WTC11 (cell line): ENCODE data around the gene MAGI2. TPM values are rescaled to one million over a fixed set of nuclear protein-coding genes. Genes with fewer than 3 reads are reported as not detected.

Experiments
- ATAC-seq: fragments of 200-7000 bp; cut with Tn5 transposase; 2 replicates; pipeline ENCODE4 v1.10.0; 2021; ENCODE audit warnings: mild to moderate bottlenecking, moderate library complexity
- CTCF ChIA-PET: fragments of 300-600 bp; sonication (Branson Sonifier 250); formaldehyde crosslinking; loops from one replicate; lab custom pipeline; 2021; ENCODE audit warnings: antibody characterized with exemption; lab: Charles Lee
- POLR2A ChIA-PET: fragments of 350-600 bp; sonication (Branson Sonifier 250); formaldehyde crosslinking; loops from one replicate; lab custom pipeline; 2021; ENCODE audit warnings: antibody characterized with exemption; lab: Charles Lee
- DNase-seq: peaks from one replicate; pipeline ENCODE4 v3.0.0; 2021; ENCODE audit warnings: low spot score
- H3K27ac Mint-ChIP-seq: 2 replicates; pipeline ENCODE4 v1.8.0; 2021; ENCODE audit warnings: mixed read lengths
- H3K27me3 Mint-ChIP-seq: 2 replicates; pipeline ENCODE4 v1.8.0; 2021; ENCODE audit warnings: low read depth, mild to moderate bottlenecking, moderate library complexity, mixed read lengths
- H3K36me3 Mint-ChIP-seq: 2 replicates; pipeline ENCODE4 v1.8.0; 2021; ENCODE audit warnings: mixed read lengths
- H3K4me1 Mint-ChIP-seq: 2 replicates; pipeline ENCODE4 v1.8.0; 2022; ENCODE audit warnings: mixed read lengths
- H3K4me3 Mint-ChIP-seq: 2 replicates; pipeline ENCODE4 v1.8.0; 2021; ENCODE audit warnings: mild to moderate bottlenecking, moderate library complexity, mixed read lengths
- H3K9me3 Mint-ChIP-seq: 2 replicates; pipeline ENCODE4 v1.8.0; 2021; ENCODE audit warnings: mixed read lengths
- ATF1 ChIP-seq: sonication (generic); formaldehyde crosslinking; IDR thresholded peaks from 2 replicates; pipeline ENCODE4 v1.8.1; 2023; ENCODE audit warnings: mild to moderate bottlenecking, moderate library complexity, missing genetic modification reagents
- FOXP1 ChIP-seq: sonication (generic); formaldehyde crosslinking; IDR thresholded peaks from 2 replicates; pipeline ENCODE4 v1.8.0; 2022; ENCODE audit warnings: missing genetic modification reagents, mild to moderate bottlenecking, moderate library complexity, borderline replicate concordance
- GRHL2 ChIP-seq: fragments of 250-450 bp; sonication (Bioruptor Pico); IDR thresholded peaks from 2 replicates; pipeline ENCODE4 v1.8.0; 2022; ENCODE audit warnings: mild to moderate bottlenecking, moderate library complexity; ENCODE audit not compliant: insufficient replicate concordance, severe bottlenecking
- IRF1 ChIP-seq: sonication (generic); formaldehyde crosslinking; IDR thresholded peaks from 2 replicates; pipeline ENCODE4 v1.8.0; 2023; ENCODE audit warnings: missing genetic modification reagents
- JUN ChIP-seq: sonication (generic); formaldehyde crosslinking; IDR thresholded peaks from 2 replicates; pipeline ENCODE4 v1.8.0; 2023; ENCODE audit warnings: mild to moderate bottlenecking, missing genetic modification reagents
- KAT7 ChIP-seq: sonication (generic); formaldehyde crosslinking; IDR thresholded peaks from 2 replicates; pipeline ENCODE4 v1.8.1; 2023; ENCODE audit warnings: missing genetic modification reagents, mild to moderate bottlenecking, borderline replicate concordance
- MLX ChIP-seq: sonication (generic); formaldehyde crosslinking; IDR thresholded peaks from 2 replicates; pipeline ENCODE4 v1.8.1; 2023; ENCODE audit warnings: mild to moderate bottlenecking, missing genetic modification reagents, moderate library complexity
- NFYB ChIP-seq: sonication (generic); formaldehyde crosslinking; conservative IDR thresholded peaks from 2 replicates; pipeline ENCODE4 v1.8.0; 2022; ENCODE audit warnings: low read depth, missing genetic modification reagents
- NR3C1 ChIP-seq: sonication (generic); formaldehyde crosslinking; conservative IDR thresholded peaks from 2 replicates; pipeline ENCODE4 v1.8.1; 2023; ENCODE audit warnings: low read depth, mild to moderate bottlenecking, missing genetic modification reagents
- PRRX2 ChIP-seq: fragments of 250-450 bp; sonication (Bioruptor Pico); IDR thresholded peaks from 2 replicates; pipeline ENCODE4 v1.8.0; 2021; ENCODE audit warnings: mild to moderate bottlenecking
- RORB ChIP-seq: fragments of 250-450 bp; sonication (Bioruptor Pico); IDR thresholded peaks from 2 replicates; pipeline ENCODE4 v1.9.0; 2021; ENCODE audit warnings: mild to moderate bottlenecking
- SOX15 ChIP-seq: fragments of 250-450 bp; sonication (Bioruptor Pico); IDR thresholded peaks from 2 replicates; pipeline ENCODE4 v1.9.0; 2021; ENCODE audit warnings: mild to moderate bottlenecking
- SP1 ChIP-seq: sonication (generic); formaldehyde crosslinking; conservative IDR thresholded peaks from 2 replicates; pipeline ENCODE4 v1.8.1; 2022; ENCODE audit warnings: missing genetic modification reagents
- TEAD1 ChIP-seq: sonication (generic); formaldehyde crosslinking; IDR thresholded peaks from 2 replicates; pipeline ENCODE4 v1.8.0; 2022; ENCODE audit warnings: mild to moderate bottlenecking, missing genetic modification reagents
- USF1 ChIP-seq: sonication (generic); formaldehyde crosslinking; IDR thresholded peaks from 2 replicates; pipeline ENCODE4 v1.8.0; 2022; ENCODE audit warnings: mild to moderate bottlenecking, missing genetic modification reagents
- USF2 ChIP-seq: sonication (generic); formaldehyde crosslinking; IDR thresholded peaks from 2 replicates; pipeline ENCODE4 v1.8.1; 2023; ENCODE audit warnings: mild to moderate bottlenecking, missing genetic modification reagents, moderate library complexity
- ZNF263 ChIP-seq: sonication (generic); formaldehyde crosslinking; IDR thresholded peaks from 2 replicates; pipeline ENCODE4 v1.8.1; 2022; ENCODE audit warnings: low read depth, mild to moderate bottlenecking, moderate library complexity, missing genetic modification reagents
- ZNF317 ChIP-seq: sonication (generic); formaldehyde crosslinking; IDR thresholded peaks from 2 replicates; pipeline ENCODE4 v1.8.1; 2023; ENCODE audit warnings: low read depth, mild to moderate bottlenecking, moderate library complexity, missing genetic modification reagents, borderline replicate concordance
- ZSCAN18 ChIP-seq: fragments of 250-450 bp; sonication (Bioruptor Pico); IDR thresholded peaks from 2 replicates; pipeline ENCODE4 v2.1.2; 2022; ENCODE audit warnings: mild to moderate bottlenecking, moderate library complexity
- total RNA-seq: library from RNA; stranded (reverse); gene quantifications from 3 replicates; pipeline ENCODE4 v1.2.3, GENCODE V29; 2021
- TF ChIP-seq, protein P1 (sequence below): fragments of 250-450 bp; sonication (Bioruptor Pico); conservative IDR thresholded peaks from 2 replicates; pipeline ENCODE4 v1.9.0; 2021; ENCODE audit warnings: mild to moderate bottlenecking

Gene MAGI2
- total RNA-seq, 1 experiment from 2014 or later = 26.6 TPM

- peak; percentile 39; the same call in 1 of the 2 replicates for TF ChIP-seq USF1
Observed at GRCh38 chr7:78523930-78524329, 929.5 kb downstream of the MAGI2 start (continued).

DNA sequence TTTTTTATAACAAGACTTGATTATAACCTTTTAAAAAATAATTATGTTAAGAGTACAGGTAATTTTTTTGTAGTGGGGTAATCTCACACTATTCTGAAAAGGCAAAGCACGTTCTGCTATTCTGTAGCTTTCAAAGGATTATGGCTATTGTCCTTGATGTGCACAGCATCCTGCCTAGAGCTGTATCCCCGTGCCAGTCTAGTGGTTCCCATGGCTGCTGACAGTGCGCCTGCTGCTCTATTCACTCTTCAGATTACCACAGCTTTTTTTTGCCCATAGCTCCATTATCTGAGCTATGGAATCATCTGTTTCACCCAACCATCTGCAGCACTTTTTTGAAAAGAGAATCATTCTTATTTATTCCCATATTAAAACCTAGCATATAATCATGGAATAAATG is 931.5 kb downstream of the MAGI2 start:
- Mint-ChIP-seq H3K27me3 (no peaks in the 10 kb centered on the region), H3K4me3 (no peak overlapping the region), H3K9me3 (peaks cover 4% of the 10 kb centered on the region; the same call in 1 of the 2 replicates), H3K27ac (no peak overlapping the region), H3K4me1 (peaks cover 34% of the 10 kb centered on the region), H3K36me3 (peaks cover 4% of the 10 kb centered on the region)
- no peak for TF ChIP-seq FOXP1 (CRISPR knock-in tag)
- TF ChIP-seq ZNF263 (CRISPR knock-in tag) = no peak
- TF ChIP-seq KAT7 = no peak
- TF ChIP-seq, protein P1, sequence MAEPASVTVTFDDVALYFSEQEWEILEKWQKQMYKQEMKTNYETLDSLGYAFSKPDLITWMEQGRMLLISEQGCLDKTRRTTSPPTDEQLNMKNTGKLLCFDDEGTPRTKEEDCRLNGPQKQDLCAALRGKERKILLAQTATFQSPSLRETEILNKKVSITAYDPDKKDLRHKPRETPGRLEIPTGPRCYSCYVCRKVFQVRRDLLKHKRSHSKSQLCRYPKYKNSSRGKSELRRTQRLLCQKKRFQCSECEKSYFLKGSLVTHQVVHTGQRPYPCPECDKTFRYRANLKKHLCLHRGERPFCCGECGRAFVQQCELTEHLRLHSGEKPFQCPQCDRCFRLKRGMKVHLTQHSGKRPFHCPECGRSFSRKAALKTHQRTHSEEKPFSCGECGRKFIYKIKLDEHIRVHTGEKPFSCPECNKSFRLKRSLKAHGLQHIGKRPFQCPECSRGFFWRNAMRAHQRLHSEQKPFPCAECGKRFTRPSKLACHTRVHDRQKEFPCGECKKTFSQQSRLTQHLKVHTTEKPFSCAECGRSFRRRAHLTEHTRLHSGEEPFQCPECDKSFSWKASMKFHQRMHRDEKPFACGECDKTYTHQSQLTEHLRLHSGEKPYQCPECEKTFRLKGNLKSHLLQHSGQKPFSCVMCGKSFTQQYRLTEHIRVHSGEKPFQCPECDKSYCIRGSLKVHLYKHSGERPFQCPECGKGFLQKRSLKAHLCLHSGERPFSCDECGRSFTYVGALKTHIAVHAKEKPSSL (CRISPR knock-in tag) = no peak
- no peak for TF ChIP-seq RORB (CRISPR knock-in tag)
- no peak for TF ChIP-seq JUN (CRISPR knock-in tag)
- no peak for TF ChIP-seq GRHL2
- TF ChIP-seq NFYB (CRISPR knock-in tag) = no peak
- no peak for TF ChIP-seq ATF1
- TF ChIP-seq USF2 (CRISPR knock-in tag) = no peak
- ChIA-PET POLR2A (no interaction called here), CTCF (no interaction called here)
- no peak for ATAC-seq
- no peak for DNase-seq

- no peaks in the 10 kb centered on the region for H3K27me3 Mint-ChIP-seq
- peak overlapping the region; percentile 11; the same call in 1 of the 2 replicates for H3K27ac Mint-ChIP-seq
- peaks cover 37% of the 10 kb centered on the region for H3K4me1 Mint-ChIP-seq
- no peak for TF ChIP-seq SP1
- no peak for TF ChIP-seq IRF1 (CRISPR knock-in tag)
- TF ChIP-seq TEAD1 (CRISPR knock-in tag) = no peak
- TF ChIP-seq ATF1 = no peak
- TF ChIP-seq NR3C1 = no peak
- no peak for TF ChIP-seq ZSCAN18 (CRISPR knock-in tag)
- TF ChIP-seq PRRX2 = no peak
- no peak for TF ChIP-seq ZNF317 (CRISPR knock-in tag)
- no peak for TF ChIP-seq SOX15 (CRISPR knock-in tag)
- no peak for TF ChIP-seq MLX (CRISPR knock-in tag)
- TF ChIP-seq GRHL2 = no peak
- CTCF ChIA-PET = no interaction called here
- no peak overlapping the region for H3K4me3 Mint-ChIP-seq
- ATAC-seq = peak; percentile 52
- DNase-seq = no peak
- POLR2A ChIA-PET = no interaction called here
- H3K36me3 Mint-ChIP-seq = no peaks in the 10 kb centered on the region; the same call in 1 of the 2 replicates
- no peaks in the 10 kb centered on the region for H3K9me3 Mint-ChIP-seq
Observed at GRCh38 chr7:78516450-78516849, 937.0 kb downstream of the MAGI2 start.
